H1 (cell line): Measurements from ENCODE around the gene VMO1. TPM values are rescaled to one million over a fixed set of nuclear protein-coding genes. Genes with fewer than 3 reads are reported as not detected.

Experiments used
- BRCA1 ChIP-seq: IDR thresholded peaks from 2 replicates; pipeline ENCODE4 v1.6.1; 2012; ENCODE audit warnings: low read depth, low read length, improper control_type of control experiment
- CHD1 ChIP-seq: IDR thresholded peaks from 2 replicates; pipeline ENCODE4 v1.6.1; 2012; ENCODE audit warnings: low read depth, low read length, improper control_type of control experiment
- GABPA ChIP-seq: IDR thresholded peaks from 2 replicates; pipeline ENCODE4 v1.6.1; 2011; ENCODE audit warnings: mild to moderate bottlenecking, low read length, moderate library complexity, borderline replicate concordance; ENCODE audit not compliant: insufficient read depth
- NRF1 ChIP-seq: IDR thresholded peaks from 2 replicates; pipeline ENCODE4 v1.6.1; 2011; ENCODE audit warnings: mild to moderate bottlenecking, low read depth, low read length, improper control_type of control experiment
- POLR2AphosphoS5 ChIP-seq: IDR thresholded peaks from 2 replicates; pipeline ENCODE4 v1.6.1; 2011; ENCODE audit warnings: low read depth, low read length
- SIN3A ChIP-seq, 2 experiments: IDR thresholded peaks in 1 of 2; conservative IDR thresholded peaks in 1 of 2; 2 replicates each; pipeline ENCODE4 v1.6.1; 2011 to 2012; ENCODE audit warnings: low read length in 2 of 2, improper control_type of control experiment in 1 of 2, low read depth in 1 of 2, mild to moderate bottlenecking in 1 of 2
- polyA plus RNA-seq, 7 experiments: library from polyadenylated mRNA; depleted of rRNA in 3 of 7; stranded (reverse) in 5 of 7; unstranded in 2 of 7; fragments of >200 nt in 5 of 7; fragments of 200-250 nt in 2 of 7; gene quantifications; 1 replicate in 5 of 7; 2 replicates in 1 of 7; 4 replicates in 1 of 7; pipeline versions ENCODE4 v1.2.1 to v1.2.3, GENCODE V29; 2011 to 2013; ENCODE audit warnings: missing spikeins in 2 of 7, mixed read lengths in 2 of 7
- total RNA-seq: library from RNA; stranded (reverse); fragmentation: NEBNext Ultra II Directional; extraction: Animal tissue kit (Norgen Biotek cat#: 25700); gene quantifications from 2 replicates; pipeline ENCODE4 v1.2.1, GENCODE V29; 2021
- TF ChIP-seq, protein P1 (sequence below): fragments of 300-600 bp; sonication (generic); IDR thresholded peaks from 2 replicates; pipeline ENCODE4 v1.7.1; 2012; ENCODE audit warnings: low read length, moderate library complexity, mild to moderate bottlenecking, inconsistent platforms; ENCODE audit not compliant: insufficient replicate concordance

The VMO1 gene
- total and polyA plus RNA-seq, 2 of the 8 experiments (the other 6 are each of a cell fraction or from before 2014, with no cell fraction given): 0.30 TPM; not detected in 1

- TF ChIP-seq, protein P1, sequence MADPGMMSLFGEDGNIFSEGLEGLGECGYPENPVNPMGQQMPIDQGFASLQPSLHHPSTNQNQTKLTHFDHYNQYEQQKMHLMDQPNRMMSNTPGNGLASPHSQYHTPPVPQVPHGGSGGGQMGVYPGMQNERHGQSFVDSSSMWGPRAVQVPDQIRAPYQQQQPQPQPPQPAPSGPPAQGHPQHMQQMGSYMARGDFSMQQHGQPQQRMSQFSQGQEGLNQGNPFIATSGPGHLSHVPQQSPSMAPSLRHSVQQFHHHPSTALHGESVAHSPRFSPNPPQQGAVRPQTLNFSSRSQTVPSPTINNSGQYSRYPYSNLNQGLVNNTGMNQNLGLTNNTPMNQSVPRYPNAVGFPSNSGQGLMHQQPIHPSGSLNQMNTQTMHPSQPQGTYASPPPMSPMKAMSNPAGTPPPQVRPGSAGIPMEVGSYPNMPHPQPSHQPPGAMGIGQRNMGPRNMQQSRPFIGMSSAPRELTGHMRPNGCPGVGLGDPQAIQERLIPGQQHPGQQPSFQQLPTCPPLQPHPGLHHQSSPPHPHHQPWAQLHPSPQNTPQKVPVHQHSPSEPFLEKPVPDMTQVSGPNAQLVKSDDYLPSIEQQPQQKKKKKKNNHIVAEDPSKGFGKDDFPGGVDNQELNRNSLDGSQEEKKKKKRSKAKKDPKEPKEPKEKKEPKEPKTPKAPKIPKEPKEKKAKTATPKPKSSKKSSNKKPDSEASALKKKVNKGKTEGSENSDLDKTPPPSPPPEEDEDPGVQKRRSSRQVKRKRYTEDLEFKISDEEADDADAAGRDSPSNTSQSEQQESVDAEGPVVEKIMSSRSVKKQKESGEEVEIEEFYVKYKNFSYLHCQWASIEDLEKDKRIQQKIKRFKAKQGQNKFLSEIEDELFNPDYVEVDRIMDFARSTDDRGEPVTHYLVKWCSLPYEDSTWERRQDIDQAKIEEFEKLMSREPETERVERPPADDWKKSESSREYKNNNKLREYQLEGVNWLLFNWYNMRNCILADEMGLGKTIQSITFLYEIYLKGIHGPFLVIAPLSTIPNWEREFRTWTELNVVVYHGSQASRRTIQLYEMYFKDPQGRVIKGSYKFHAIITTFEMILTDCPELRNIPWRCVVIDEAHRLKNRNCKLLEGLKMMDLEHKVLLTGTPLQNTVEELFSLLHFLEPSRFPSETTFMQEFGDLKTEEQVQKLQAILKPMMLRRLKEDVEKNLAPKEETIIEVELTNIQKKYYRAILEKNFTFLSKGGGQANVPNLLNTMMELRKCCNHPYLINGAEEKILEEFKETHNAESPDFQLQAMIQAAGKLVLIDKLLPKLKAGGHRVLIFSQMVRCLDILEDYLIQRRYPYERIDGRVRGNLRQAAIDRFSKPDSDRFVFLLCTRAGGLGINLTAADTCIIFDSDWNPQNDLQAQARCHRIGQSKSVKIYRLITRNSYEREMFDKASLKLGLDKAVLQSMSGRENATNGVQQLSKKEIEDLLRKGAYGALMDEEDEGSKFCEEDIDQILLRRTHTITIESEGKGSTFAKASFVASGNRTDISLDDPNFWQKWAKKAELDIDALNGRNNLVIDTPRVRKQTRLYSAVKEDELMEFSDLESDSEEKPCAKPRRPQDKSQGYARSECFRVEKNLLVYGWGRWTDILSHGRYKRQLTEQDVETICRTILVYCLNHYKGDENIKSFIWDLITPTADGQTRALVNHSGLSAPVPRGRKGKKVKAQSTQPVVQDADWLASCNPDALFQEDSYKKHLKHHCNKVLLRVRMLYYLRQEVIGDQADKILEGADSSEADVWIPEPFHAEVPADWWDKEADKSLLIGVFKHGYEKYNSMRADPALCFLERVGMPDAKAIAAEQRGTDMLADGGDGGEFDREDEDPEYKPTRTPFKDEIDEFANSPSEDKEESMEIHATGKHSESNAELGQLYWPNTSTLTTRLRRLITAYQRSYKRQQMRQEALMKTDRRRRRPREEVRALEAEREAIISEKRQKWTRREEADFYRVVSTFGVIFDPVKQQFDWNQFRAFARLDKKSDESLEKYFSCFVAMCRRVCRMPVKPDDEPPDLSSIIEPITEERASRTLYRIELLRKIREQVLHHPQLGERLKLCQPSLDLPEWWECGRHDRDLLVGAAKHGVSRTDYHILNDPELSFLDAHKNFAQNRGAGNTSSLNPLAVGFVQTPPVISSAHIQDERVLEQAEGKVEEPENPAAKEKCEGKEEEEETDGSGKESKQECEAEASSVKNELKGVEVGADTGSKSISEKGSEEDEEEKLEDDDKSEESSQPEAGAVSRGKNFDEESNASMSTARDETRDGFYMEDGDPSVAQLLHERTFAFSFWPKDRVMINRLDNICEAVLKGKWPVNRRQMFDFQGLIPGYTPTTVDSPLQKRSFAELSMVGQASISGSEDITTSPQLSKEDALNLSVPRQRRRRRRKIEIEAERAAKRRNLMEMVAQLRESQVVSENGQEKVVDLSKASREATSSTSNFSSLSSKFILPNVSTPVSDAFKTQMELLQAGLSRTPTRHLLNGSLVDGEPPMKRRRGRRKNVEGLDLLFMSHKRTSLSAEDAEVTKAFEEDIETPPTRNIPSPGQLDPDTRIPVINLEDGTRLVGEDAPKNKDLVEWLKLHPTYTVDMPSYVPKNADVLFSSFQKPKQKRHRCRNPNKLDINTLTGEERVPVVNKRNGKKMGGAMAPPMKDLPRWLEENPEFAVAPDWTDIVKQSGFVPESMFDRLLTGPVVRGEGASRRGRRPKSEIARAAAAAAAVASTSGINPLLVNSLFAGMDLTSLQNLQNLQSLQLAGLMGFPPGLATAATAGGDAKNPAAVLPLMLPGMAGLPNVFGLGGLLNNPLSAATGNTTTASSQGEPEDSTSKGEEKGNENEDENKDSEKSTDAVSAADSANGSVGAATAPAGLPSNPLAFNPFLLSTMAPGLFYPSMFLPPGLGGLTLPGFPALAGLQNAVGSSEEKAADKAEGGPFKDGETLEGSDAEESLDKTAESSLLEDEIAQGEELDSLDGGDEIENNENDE: no peak
- TF ChIP-seq CHD1: no peak
- TF ChIP-seq GABPA: no peak
- TF ChIP-seq SIN3A (conservative IDR thresholded peaks at IDR 0.05 in 1 of 2, IDR thresholded peaks at IDR 0.05 in 1 of 2; ENCODE audit: low read depth in 1 of 2, low read length in 2 of 2): no peak
- TF ChIP-seq NRF1: no peak
- TF ChIP-seq POLR2AphosphoS5: no peak
- no peak for TF ChIP-seq BRCA1
These were observed 36.7 kb upstream of the VMO1 start (continued) for GRCh38 chr17:4822835-4823234.
